Ishikawa (cell line): Measurements from ENCODE around the gene PINLYP.

Source experiments
- CEBPB ChIP-seq: IDR thresholded peaks from 2 replicates; pipeline ENCODE4 v1.6.1; 2012
- EP300 ChIP-seq: IDR thresholded peaks from 2 replicates; pipeline ENCODE4 v1.6.1; 2012; ENCODE audit warnings: borderline replicate concordance
- TAF1 ChIP-seq: IDR thresholded peaks from 2 replicates; pipeline ENCODE4 v1.6.1; 2012; ENCODE audit warnings: low read depth, mild to moderate bottlenecking
- TF ChIP-seq, protein P1 (sequence below): IDR thresholded peaks from 2 replicates; pipeline ENCODE4 v1.6.1; 2012
- TF ChIP-seq, protein P2 (sequence below): IDR thresholded peaks from 2 replicates; pipeline ENCODE4 v1.6.1; 2012; ENCODE audit warnings: low read depth, mild to moderate bottlenecking

DNA sequence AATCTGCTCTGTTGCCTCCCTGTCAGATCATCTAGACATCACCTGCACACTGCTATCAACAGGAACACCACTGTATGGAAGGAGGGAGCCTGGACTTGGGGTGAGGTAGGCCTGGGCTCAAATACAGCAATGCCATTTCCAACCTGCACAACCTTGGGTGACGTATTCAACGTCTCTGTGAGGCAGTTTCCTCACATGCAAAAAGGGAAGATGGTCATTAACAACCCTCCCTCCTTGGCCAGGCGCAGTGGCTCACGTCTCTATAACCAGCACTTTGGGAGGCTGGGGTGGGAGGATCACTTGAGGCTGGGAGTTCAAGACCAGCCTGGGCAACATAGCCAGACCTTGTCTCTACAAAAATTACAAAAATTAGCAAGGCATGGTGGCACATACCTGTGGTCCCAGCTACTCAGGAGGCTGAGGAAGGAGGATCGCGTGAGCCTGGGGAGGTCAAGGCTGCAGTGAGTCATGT is 13.3 kb upstream of the PINLYP start:
- TF ChIP-seq, protein P1, sequence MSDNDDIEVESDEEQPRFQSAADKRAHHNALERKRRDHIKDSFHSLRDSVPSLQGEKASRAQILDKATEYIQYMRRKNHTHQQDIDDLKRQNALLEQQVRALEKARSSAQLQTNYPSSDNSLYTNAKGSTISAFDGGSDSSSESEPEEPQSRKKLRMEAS, result no peak
- TF ChIP-seq, protein P2, sequence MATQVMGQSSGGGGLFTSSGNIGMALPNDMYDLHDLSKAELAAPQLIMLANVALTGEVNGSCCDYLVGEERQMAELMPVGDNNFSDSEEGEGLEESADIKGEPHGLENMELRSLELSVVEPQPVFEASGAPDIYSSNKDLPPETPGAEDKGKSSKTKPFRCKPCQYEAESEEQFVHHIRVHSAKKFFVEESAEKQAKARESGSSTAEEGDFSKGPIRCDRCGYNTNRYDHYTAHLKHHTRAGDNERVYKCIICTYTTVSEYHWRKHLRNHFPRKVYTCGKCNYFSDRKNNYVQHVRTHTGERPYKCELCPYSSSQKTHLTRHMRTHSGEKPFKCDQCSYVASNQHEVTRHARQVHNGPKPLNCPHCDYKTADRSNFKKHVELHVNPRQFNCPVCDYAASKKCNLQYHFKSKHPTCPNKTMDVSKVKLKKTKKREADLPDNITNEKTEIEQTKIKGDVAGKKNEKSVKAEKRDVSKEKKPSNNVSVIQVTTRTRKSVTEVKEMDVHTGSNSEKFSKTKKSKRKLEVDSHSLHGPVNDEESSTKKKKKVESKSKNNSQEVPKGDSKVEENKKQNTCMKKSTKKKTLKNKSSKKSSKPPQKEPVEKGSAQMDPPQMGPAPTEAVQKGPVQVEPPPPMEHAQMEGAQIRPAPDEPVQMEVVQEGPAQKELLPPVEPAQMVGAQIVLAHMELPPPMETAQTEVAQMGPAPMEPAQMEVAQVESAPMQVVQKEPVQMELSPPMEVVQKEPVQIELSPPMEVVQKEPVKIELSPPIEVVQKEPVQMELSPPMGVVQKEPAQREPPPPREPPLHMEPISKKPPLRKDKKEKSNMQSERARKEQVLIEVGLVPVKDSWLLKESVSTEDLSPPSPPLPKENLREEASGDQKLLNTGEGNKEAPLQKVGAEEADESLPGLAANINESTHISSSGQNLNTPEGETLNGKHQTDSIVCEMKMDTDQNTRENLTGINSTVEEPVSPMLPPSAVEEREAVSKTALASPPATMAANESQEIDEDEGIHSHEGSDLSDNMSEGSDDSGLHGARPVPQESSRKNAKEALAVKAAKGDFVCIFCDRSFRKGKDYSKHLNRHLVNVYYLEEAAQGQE, result no peak
- TF ChIP-seq TAF1, result no peak
- TF ChIP-seq CEBPB, result no peak
- no peak for TF ChIP-seq EP300
